GM18867 (cell line): Measurements from ENCODE around the gene IFT74.

Experiments
- ATAC-seq: cut with Tn5 transposase; IDR thresholded peaks from one replicate; pipeline ENCODE4 v1.9.1; 2021; ENCODE audit warnings: mild to moderate bottlenecking, moderate library complexity; ENCODE audit not compliant: unreplicated experiment

IFT74 gene

DNA sequence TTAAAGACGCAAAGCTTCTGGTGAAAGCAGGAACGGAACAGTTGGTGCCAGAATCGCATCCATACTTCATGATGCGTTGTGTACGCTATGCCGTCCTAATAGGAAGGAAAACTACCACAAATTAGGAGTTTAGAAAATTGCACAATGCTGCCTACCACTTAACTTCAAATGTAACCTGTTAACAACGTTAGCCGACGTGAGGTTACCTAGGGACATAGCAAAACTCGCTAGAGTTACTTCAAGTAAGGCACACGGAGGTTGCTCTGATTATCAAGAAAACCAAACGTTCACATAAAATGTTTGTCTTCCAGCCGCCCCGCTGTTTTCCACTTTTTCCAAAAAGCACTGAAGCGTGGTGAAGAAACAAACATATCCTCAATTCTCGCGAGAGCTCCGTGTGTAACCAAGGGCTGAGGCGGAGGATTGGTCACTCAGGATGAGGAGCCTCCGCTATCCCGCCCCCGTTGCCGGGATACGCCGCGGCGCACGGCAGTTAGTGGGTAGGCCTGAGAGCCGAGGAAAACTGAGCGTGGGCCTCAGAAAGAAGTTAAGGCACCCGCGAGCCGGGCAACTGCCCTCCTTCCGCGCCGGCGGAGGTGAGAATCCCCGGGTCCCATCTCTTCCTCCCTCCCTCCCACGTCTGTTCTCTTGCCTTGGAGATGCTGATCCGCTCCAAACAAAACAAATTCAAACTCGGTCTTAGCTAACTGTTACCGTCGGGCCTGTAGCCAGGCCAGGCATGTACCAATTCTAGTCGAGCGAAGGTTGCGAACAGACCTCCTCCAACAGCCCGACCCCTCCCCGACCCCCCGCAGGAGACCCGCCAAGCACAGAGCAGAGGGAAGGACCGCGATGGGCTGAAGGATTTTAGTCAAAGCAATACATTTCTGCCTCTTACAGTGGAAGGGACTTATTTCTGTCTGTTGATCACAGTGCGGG is at the start of gene IFT74:
TSS of gene IFT74 (plus strand) at position 492 of the 939 bp plus-strand sequence. CDS start 5,556 bp downstream, outside the sequence.
- peak; percentile 99 for ATAC-seq

- ATAC-seq = no peak
These were observed 43.0 kb upstream of the IFT74 start for GRCh38 chr9:26913138-26913668.

- no peak for ATAC-seq
These were observed 36.5 kb upstream of the IFT74 start for GRCh38 chr9:26919698-26920097.

GRCh38 chr9:26925609-26926008 is 30.6 kb upstream of the IFT74 start:
- no peak for ATAC-seq

- no peak for ATAC-seq
These were observed 27.2 kb upstream of the IFT74 start for GRCh38 chr9:26928902-26929495.

DNA sequence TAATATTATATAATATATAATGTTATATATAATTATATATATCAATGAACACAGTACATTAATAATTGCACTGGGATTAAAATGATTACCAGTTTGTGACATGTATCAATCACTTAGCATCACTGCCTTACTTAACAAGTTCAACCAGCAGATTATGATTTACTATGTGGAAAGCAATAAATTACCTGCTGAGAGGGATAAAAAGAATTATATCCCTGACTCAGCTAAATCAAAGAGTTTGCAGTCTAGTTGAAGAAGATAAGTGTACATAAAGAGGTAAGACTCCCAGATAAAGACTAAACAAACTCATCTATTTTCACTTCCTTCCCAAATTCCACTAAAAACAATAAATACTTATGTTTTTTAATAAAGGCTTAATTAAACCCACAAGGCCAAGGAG is 20.4 kb upstream of the IFT74 start:
- ATAC-seq = no peak

DNA sequence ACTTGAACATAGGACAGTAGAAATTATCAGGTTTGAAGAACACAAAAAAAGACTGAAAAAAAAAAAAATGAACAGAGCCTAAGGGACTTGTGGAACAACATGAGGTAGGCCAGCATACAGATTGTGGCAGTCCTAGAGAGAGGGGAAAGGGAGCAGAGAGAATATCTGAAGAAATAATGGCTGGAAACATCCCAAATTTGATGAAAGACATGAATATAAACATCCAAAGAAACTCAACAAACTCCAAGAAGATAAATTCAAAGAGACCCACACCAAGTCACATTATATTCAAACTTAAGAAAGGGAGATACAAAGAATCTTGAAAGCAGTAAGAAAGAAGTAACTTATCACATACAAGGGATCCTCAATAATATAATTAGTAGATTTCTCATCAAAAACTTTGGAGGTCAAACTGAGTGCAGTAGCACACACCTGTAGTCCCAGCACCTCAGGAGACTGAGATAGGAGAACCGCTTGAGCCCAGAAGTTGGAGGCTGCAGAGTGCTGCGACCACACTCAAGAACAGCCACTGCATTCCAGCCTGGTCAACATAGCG is 18.3 kb upstream of the IFT74 start:
- ATAC-seq = no peak

GRCh38 chr9:26939955-26940711 is 16.1 kb upstream of the IFT74 start:
- no peak for ATAC-seq

DNA sequence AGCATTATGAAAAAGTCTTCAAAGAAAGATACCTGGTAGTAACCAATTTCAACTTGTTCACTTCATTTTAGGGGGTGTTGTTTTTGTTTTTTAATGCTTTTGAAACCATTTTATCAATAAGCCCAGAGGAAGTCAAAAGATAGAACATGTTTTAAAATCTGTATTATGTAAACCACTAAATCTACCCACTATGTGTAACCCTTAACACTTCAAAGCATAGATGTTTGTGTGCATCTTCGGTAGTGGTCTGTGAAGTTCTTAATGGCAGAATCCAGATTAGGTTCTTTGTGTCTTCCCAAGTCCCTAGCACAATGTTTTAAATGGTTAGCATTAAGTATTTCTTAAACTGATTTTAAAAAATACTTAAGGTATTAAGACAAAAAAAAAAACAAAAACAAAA is 15.4 kb upstream of the IFT74 start:
- no peak for ATAC-seq

DNA sequence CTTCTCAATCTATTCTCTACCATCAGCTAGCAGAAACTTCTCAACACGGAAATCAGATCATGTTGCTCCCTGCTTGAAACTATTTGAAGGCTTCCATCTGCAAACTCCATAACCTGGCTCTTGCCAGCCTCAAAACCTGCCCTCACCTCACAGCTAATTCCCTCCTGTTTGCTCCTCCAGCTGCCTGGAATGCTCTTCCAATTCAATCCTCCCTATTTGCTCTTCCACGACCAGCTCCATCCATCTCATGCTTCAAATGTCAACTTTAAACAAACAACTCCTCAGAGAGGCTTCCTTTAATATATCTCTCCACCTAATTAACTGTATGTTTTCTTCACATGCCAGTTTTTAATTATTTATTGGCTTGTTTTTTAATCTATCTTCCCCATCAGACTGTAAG is 10.6 kb upstream of the IFT74 start:
- no peak for ATAC-seq

- ATAC-seq = peak; percentile 98
These were observed 9.2 kb upstream of the IFT74 start, which contains the start of gene PLAA for GRCh38 chr9:26946753-26947727. TSS of gene PLAA (minus strand) at chr9:26947242. CDS start at chr9:26947045, 197 bp downstream.

- no peak for ATAC-seq
These were observed 8.5 kb upstream of the IFT74 start for GRCh38 chr9:26947736-26948135.

DNA sequence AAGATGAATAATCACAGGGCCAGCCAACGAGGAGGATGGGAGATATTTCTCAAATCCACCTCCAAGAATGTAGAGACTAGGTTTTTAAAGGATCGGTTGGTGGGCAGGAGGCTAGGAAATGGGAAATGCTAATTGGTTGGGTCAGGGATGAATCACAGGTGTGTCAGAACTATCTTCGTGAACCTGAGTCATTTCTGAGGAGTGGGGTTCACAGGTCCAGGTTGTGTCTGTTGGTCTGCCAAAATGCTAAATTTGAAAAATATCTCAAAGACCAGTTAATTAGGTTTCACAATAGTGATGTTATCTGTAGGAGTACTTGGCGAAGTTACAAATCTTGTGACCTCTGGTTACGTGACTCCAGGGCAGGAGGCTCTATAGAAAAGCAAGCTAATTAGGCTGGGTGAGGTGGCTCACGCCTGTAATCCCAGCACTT is 6.6 kb upstream of the IFT74 start:
- no peak for ATAC-seq

GRCh38 chr9:26950521-26950920 is 5.7 kb upstream of the IFT74 start:
- no peak for ATAC-seq

GRCh38 chr9:26951794-26952193 is 4.4 kb upstream of the IFT74 start:
- no peak for ATAC-seq

GRCh38 chr9:26954050-26954508 is 2.1 kb upstream of the IFT74 start:
- ATAC-seq = no peak

DNA sequence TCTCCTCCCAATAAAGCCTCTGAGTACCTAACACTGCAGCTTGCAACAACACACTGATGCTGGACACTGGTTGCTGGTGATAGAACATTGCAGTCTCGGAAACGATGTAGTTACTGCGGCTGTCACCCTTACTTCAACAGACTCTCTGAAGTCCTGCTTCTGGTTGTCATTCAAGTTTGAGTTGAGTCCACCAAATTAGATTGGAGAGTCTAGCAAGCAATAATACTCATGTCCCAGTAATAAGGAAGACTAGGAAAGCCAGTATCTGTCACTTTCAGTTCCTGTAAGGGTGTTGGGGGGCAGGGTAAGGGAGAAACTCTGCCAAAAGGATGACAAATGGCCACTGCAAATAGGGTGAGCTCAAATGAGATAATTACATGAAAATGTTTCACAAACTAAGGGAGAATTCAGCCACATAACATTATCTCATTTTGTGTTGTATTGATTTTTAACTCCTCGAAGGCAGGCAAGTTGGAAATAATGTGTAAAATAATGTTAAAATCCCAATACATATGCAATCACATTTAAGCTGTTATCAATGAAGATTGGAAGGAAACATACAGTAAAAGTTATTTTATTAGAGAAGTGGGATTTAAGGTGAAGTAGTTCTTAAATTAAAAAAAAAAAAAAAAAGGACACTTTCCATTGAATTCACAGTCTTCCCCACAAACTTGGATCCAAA is 849 bp upstream of the IFT74 start:
- no peak for ATAC-seq

DNA sequence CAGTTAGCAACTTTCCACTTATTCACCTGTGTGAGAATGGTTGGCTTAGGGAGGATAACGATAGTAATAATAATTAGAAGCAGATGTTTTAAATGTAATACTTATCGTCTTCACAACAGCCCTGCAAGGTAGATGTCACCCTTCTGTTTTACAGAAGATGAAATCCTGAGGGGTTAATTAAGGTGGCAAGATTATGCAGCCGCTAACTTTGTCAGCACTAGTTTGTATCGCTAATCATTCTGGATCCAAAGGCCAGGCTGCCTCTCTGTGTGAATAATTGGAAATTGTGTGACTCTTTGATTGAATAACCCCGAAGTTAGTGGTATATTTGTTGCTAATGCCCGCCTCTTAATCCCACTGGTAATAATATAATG is 635 bp downstream of the IFT74 start:
- ATAC-seq = no peak

DNA sequence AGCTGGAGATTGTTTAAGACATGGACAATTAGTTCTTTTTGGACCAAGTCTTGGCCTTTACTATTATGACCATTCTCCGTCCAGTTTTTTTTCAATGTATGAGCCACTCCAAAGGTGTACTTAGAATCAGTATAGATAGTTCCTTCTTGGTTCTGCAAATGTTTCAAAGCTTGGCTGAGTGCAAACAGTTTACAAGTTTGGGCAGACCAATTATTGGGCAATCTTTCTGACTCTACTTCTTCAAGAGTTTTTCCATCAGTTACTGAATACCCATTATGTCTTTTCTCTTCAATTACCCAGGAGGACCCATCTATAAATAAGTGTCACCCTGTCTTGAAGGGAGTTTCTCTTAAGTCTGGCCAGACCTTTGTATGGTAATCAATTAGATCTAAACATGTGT is 15.5 kb downstream of the IFT74 start:
- no peak for ATAC-seq
